CMK (cell line): ENCODE data around the gene MAGI2.

Experiments used
- DNase-seq: peaks from one replicate; pipeline ENCODE4 v3.0.0-alpha.2; 2010; ENCODE audit warnings: low read depth

Gene MAGI2

GRCh38 chr7:78407031-78407430, 1046.4 kb downstream of the MAGI2 start:
- no peak for DNase-seq

- DNase-seq: no peak
Observed at GRCh38 chr7:78406531-78406930, 1046.9 kb downstream of the MAGI2 start.

GRCh38 chr7:78402096-78402495, 1051.4 kb downstream of the MAGI2 start:
- no peak for DNase-seq

GRCh38 chr7:78400038-78400437, 1053.4 kb downstream of the MAGI2 start:
- DNase-seq: no peak

GRCh38 chr7:78399033-78399769, 1054.3 kb downstream of the MAGI2 start:
- DNase-seq: no peak

GRCh38 chr7:78398576-78398975, 1054.9 kb downstream of the MAGI2 start:
- DNase-seq: no peak

- DNase-seq: no peak
Observed at GRCh38 chr7:78398081-78398480, 1055.4 kb downstream of the MAGI2 start.

GRCh38 chr7:78396210-78396609, 1057.3 kb downstream of the MAGI2 start:
- DNase-seq: no peak

- no peak for DNase-seq
Observed at GRCh38 chr7:78395298-78396036, 1058.0 kb downstream of the MAGI2 start.

- no peak for DNase-seq
Observed at GRCh38 chr7:78389022-78389421, 1064.4 kb downstream of the MAGI2 start.

GRCh38 chr7:78386520-78386919, 1066.9 kb downstream of the MAGI2 start:
- no peak for DNase-seq

- DNase-seq: no peak
Observed at GRCh38 chr7:78383096-78383880, 1070.2 kb downstream of the MAGI2 start.

GRCh38 chr7:78379148-78379547, 1074.3 kb downstream of the MAGI2 start:
- DNase-seq: no peak

- no peak for DNase-seq
Observed at GRCh38 chr7:78377532-78377931, 1075.9 kb downstream of the MAGI2 start.

GRCh38 chr7:78370936-78371335, 1082.5 kb downstream of the MAGI2 start:
- no peak for DNase-seq

- DNase-seq: no peak
Observed at GRCh38 chr7:78368771-78369170, 1084.7 kb downstream of the MAGI2 start.

- no peak for DNase-seq
Observed at GRCh38 chr7:78367280-78367773, 1086.1 kb downstream of the MAGI2 start.

GRCh38 chr7:78363866-78364265, 1089.6 kb downstream of the MAGI2 start:
- no peak for DNase-seq

- no peak for DNase-seq
Observed at GRCh38 chr7:78359836-78360235, 1093.6 kb downstream of the MAGI2 start.

GRCh38 chr7:78357709-78358108, 1095.8 kb downstream of the MAGI2 start:
- DNase-seq: no peak

GRCh38 chr7:78355834-78356233, 1097.6 kb downstream of the MAGI2 start:
- no peak for DNase-seq

GRCh38 chr7:78350926-78351325, 1102.5 kb downstream of the MAGI2 start:
- DNase-seq: no peak

- DNase-seq: no peak
Observed at GRCh38 chr7:78350391-78350790, 1103.1 kb downstream of the MAGI2 start.
